Neural cell (in vitro differentiated cells): ENCODE results near the gene SHMT1. TPM values are rescaled to one million over a fixed set of nuclear protein-coding genes. Genes with fewer than 3 reads are reported as not detected.
"Not testable (repeated sequence)": the region's sequence is repeated elsewhere in the genome, so short reads cannot be mapped to it uniquely, and the experiment has no call there.

Experiments
- H2AFZ ChIP-seq: fragments of 200-600, 300-800 bp; sonication (generic), shearing (Covaris generic); 2 replicates; pipeline ENCODE4 v1.6.0; 2014; ENCODE audit warnings: low read depth, mild to moderate bottlenecking, antibody characterized with exemption, low read length, moderate library complexity
- H3F3A ChIP-seq: fragments of 200-600 bp; shearing (Covaris generic); 2 replicates; pipeline ENCODE4 v1.6.1; 2016; ENCODE audit warnings: mild to moderate bottlenecking, moderate library complexity, mixed read lengths, antibody characterized with exemption, low read length; ENCODE audit not compliant: insufficient read depth, poor library complexity, severe bottlenecking
- H3K27ac ChIP-seq: fragments of 200-600, 300-800 bp; sonication (generic), shearing (Covaris generic); 2 replicates; pipeline ENCODE4 v1.5.1; 2014; ENCODE audit warnings: mild to moderate bottlenecking, low read length, moderate library complexity
- H3K27me3 ChIP-seq: fragments of 300-800, 200-600 bp; sonication (generic), shearing (Covaris generic); 2 replicates; pipeline ENCODE4 v1.6.0; 2014; ENCODE audit warnings: mild to moderate bottlenecking, low read depth, low read length, moderate library complexity; ENCODE audit not compliant: insufficient read depth
- H3K36me3 ChIP-seq: fragments of 300-800, 200-600 bp; sonication (generic), shearing (Covaris generic); 2 replicates; pipeline ENCODE4 v1.5.1; 2014; ENCODE audit warnings: mild to moderate bottlenecking, antibody characterized with exemption, low read length, moderate library complexity; ENCODE audit not compliant: insufficient read depth
- H3K4me2 ChIP-seq: fragments of 300-800, 200-600 bp; sonication (generic), shearing (Covaris generic); 2 replicates; pipeline ENCODE4 v1.6.0; 2014; ENCODE audit warnings: mild to moderate bottlenecking, low read length
- H3K4me3 ChIP-seq: fragments of 300-800, 200-600 bp; sonication (generic), shearing (Covaris generic); 2 replicates; pipeline ENCODE4 v1.5.1; 2014; ENCODE audit warnings: mild to moderate bottlenecking, low read length, moderate library complexity
- H3K79me2 ChIP-seq: fragments of 200-600 bp; shearing (Covaris generic); replicated peaks from 2 replicates; pipeline ENCODE4 v1.6.0; 2014; ENCODE audit warnings: mild to moderate bottlenecking, low read length, moderate library complexity; ENCODE audit not compliant: insufficient read depth
- H3K9ac ChIP-seq: fragments of 300-800, 200-600 bp; sonication (generic), shearing (Covaris generic); 2 replicates; pipeline ENCODE4 v1.6.1; 2016; ENCODE audit warnings: mild to moderate bottlenecking, low read length, mixed read lengths
- H3K9me2 ChIP-seq: fragments of 200-600 bp; shearing (Covaris generic); 2 replicates; pipeline ENCODE4 v1.6.1; 2016; ENCODE audit warnings: mild to moderate bottlenecking, low read length, mixed read lengths; ENCODE audit not compliant: insufficient read depth
- H3K9me3 ChIP-seq: fragments of 200-600, 300-800 bp; sonication (generic), shearing (Covaris generic); 2 replicates; pipeline ENCODE4 v1.6.1; 2016; ENCODE audit warnings: mild to moderate bottlenecking, mixed run types, low read length, moderate library complexity, mixed read lengths
- H4K20me1 ChIP-seq: fragments of 200-600 bp; shearing (Covaris generic); 2 replicates; pipeline ENCODE4 v1.6.1; 2016; ENCODE audit warnings: mild to moderate bottlenecking, mixed run types; ENCODE audit not compliant: insufficient read depth
- EP300 ChIP-seq: fragments of 450-650 bp; conservative IDR thresholded peaks from 2 replicates; pipeline ENCODE4 v1.6.1; 2014; ENCODE audit warnings: antibody characterized with exemption, mild to moderate bottlenecking, moderate library complexity; ENCODE audit not compliant: poor library complexity, severe bottlenecking
- EZH2 ChIP-seq: fragments of 200-600, 300-800 bp; shearing (Covaris generic), sonication (generic); IDR thresholded peaks from 2 replicates; pipeline ENCODE4 v1.6.1; 2014; ENCODE audit warnings: antibody characterized with exemption, low read length, borderline replicate concordance, mild to moderate bottlenecking; ENCODE audit not compliant: insufficient read depth, poor library complexity, severe bottlenecking
- MXI1 ChIP-seq: fragments of 450-650 bp; conservative IDR thresholded peaks from 2 replicates; pipeline ENCODE4 v1.6.1; 2014; ENCODE audit warnings: antibody characterized with exemption, mild to moderate bottlenecking; ENCODE audit not compliant: poor library complexity, severe bottlenecking
- POLR2AphosphoS5 ChIP-seq: IDR thresholded peaks from 2 replicates; pipeline ENCODE4 v1.6.1; 2012
- RAD21 ChIP-seq: fragments of 450-650 bp; conservative IDR thresholded peaks from 2 replicates; pipeline ENCODE4 v1.6.1; 2014; ENCODE audit warnings: antibody characterized with exemption, mild to moderate bottlenecking, moderate library complexity
- SMC3 ChIP-seq: fragments of 450-650 bp; conservative IDR thresholded peaks from 2 replicates; pipeline ENCODE4 v1.6.1; 2014; ENCODE audit warnings: antibody characterized with exemption, mild to moderate bottlenecking, moderate library complexity; ENCODE audit not compliant: poor library complexity
- TAF1 ChIP-seq: IDR thresholded peaks from 2 replicates; pipeline ENCODE4 v1.6.1; 2012; ENCODE audit warnings: low read depth
- polyA plus RNA-seq: library from polyadenylated mRNA; depleted of rRNA; stranded (reverse); fragments of >200 nt; gene quantifications from 2 replicates; pipeline ENCODE4 v1.2.3, GENCODE V29; 2014
- TF ChIP-seq, protein P1 (sequence below): fragments of 450-650 bp; IDR thresholded peaks from 2 replicates; pipeline ENCODE4 v1.5.1; 2014; ENCODE audit warnings: antibody characterized with exemption, mild to moderate bottlenecking, moderate library complexity; ENCODE audit not compliant: poor library complexity, severe bottlenecking
- TF ChIP-seq, protein P2 (sequence below): IDR thresholded peaks from 2 replicates; pipeline ENCODE4 v1.6.1; 2012; ENCODE audit warnings: borderline replicate concordance

Gene SHMT1
- polyA plus RNA-seq, 1 donor from 2014 or later = 4.5 TPM

DNA sequence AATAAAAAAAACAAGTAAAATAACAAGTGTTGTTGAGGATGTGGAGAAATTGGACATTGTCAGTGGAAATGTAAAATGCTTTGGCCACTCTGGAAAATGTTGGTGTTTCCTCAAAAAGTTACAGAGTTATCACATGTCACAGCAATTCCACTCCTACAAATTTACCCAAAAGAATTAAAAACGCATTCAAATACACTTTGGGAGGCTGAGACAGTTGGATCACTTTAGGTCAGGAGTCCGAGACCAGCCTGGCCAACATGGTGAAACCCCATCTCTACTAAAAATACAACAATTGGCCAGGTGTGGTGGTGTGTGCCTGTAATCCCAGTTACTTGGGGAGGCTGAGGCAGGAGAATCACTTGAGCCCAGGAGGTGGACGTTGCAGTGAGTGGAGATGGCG is 54.1 kb downstream of the SHMT1 start:
- Histone ChIP-seq H3K9me3 (no peaks in the 10 kb centered on the region), H4K20me1 (no peaks in the 10 kb centered on the region), H3K9ac (no peak overlapping the region), H3K27me3 (no peaks in the 10 kb centered on the region), H3K36me3 (no peaks in the 10 kb centered on the region), H2AFZ (no peak overlapping the region), H3K27ac (no peak overlapping the region), H3K4me3 (no peak overlapping the region), H3K79me2 (peaks cover 36% of the 10 kb centered on the region), H3F3A (peaks cover 4% of the 10 kb centered on the region), H3K4me2 (no peak overlapping the region), H3K9me2 (no peaks in the 10 kb centered on the region)
- no peak for TF ChIP-seq EP300
- TF ChIP-seq MXI1 = no peak
- no peak for TF ChIP-seq TAF1
- TF ChIP-seq, protein P1, sequence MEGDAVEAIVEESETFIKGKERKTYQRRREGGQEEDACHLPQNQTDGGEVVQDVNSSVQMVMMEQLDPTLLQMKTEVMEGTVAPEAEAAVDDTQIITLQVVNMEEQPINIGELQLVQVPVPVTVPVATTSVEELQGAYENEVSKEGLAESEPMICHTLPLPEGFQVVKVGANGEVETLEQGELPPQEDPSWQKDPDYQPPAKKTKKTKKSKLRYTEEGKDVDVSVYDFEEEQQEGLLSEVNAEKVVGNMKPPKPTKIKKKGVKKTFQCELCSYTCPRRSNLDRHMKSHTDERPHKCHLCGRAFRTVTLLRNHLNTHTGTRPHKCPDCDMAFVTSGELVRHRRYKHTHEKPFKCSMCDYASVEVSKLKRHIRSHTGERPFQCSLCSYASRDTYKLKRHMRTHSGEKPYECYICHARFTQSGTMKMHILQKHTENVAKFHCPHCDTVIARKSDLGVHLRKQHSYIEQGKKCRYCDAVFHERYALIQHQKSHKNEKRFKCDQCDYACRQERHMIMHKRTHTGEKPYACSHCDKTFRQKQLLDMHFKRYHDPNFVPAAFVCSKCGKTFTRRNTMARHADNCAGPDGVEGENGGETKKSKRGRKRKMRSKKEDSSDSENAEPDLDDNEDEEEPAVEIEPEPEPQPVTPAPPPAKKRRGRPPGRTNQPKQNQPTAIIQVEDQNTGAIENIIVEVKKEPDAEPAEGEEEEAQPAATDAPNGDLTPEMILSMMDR = no peak
- no peak for TF ChIP-seq SMC3
- no peak for TF ChIP-seq POLR2AphosphoS5
- TF ChIP-seq RAD21 = no peak
- TF ChIP-seq, protein P2, sequence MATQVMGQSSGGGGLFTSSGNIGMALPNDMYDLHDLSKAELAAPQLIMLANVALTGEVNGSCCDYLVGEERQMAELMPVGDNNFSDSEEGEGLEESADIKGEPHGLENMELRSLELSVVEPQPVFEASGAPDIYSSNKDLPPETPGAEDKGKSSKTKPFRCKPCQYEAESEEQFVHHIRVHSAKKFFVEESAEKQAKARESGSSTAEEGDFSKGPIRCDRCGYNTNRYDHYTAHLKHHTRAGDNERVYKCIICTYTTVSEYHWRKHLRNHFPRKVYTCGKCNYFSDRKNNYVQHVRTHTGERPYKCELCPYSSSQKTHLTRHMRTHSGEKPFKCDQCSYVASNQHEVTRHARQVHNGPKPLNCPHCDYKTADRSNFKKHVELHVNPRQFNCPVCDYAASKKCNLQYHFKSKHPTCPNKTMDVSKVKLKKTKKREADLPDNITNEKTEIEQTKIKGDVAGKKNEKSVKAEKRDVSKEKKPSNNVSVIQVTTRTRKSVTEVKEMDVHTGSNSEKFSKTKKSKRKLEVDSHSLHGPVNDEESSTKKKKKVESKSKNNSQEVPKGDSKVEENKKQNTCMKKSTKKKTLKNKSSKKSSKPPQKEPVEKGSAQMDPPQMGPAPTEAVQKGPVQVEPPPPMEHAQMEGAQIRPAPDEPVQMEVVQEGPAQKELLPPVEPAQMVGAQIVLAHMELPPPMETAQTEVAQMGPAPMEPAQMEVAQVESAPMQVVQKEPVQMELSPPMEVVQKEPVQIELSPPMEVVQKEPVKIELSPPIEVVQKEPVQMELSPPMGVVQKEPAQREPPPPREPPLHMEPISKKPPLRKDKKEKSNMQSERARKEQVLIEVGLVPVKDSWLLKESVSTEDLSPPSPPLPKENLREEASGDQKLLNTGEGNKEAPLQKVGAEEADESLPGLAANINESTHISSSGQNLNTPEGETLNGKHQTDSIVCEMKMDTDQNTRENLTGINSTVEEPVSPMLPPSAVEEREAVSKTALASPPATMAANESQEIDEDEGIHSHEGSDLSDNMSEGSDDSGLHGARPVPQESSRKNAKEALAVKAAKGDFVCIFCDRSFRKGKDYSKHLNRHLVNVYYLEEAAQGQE = no peak
- TF ChIP-seq EZH2 = no peak

DNA sequence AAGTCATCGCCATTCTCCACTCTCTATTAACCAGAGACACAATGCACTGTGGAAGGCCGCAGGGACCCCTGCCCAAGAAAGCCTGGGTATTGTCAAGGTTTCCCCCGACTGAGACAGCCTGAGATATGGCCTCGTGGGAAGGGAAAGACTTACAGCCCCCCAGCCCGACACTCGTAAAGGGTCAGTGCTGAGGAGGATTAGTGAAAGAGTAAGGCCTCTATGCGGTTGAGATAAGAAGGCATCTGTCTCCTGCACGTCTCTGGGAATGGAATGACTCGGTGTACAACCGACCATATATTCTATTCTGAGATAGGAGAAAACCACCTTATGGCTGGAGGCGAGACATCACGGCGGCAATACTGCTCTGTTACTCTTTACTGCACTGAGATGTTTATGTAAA is 60.1 kb downstream of the SHMT1 start:
- not testable (repeated sequence) for H3K9me2 ChIP-seq, H3K9me3 ChIP-seq, H3K36me3 ChIP-seq, H3K27me3 ChIP-seq, H4K20me1 ChIP-seq, H3F3A ChIP-seq, H3K4me2 ChIP-seq, H3K9ac ChIP-seq, H3K27ac ChIP-seq, H2AFZ ChIP-seq, H3K79me2 ChIP-seq, H3K4me3 ChIP-seq

DNA sequence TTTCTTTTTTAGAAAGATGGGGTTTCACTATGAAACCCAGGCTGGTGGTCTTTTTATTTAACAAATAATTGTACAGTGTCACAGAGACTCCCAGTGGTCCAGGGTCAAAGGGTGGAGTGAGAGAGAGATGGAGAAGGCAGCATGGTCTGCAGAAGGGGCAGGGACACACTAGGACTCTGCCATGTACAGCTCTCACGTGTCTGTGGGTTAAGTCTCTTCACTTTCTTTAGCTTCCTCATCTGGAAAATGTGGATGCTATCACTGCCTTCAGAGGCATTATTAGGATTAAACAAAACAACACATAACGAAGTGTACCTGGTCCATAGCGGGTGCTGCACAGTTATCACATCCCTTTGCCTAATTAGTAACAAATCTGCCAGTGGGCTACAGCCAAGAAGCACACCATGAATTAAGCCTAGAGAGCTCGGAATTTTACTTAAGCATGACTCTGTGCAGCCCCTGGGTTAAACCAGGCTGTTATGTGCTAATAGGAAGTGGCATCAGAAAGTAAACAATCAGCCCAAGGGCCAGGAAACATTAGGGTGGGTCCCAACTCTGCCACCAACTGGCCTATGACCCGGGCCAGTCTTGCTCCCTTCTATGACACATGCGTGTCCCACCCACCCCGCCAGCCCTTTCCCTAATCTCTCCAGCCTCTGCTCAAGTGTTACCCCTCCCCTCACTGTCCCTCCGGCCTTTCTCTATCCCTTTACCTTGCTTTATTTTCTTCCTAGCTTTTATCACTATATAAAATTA is 62.4 kb downstream of the SHMT1 start:
- Histone ChIP-seq H3K36me3 (no peaks in the 10 kb centered on the region), H3K27me3 (no peaks in the 10 kb centered on the region)

More for the DNA sequence above, 62.4 kb downstream of the SHMT1 start:
- Histone ChIP-seq H3K27ac (no peak overlapping the region), H3F3A (no peaks in the 10 kb centered on the region), H3K4me2 (no peak overlapping the region), H2AFZ (no peak overlapping the region), H4K20me1 (no peaks in the 10 kb centered on the region), H3K9me3 (no peaks in the 10 kb centered on the region), H3K79me2 (no peaks in the 10 kb centered on the region), H3K4me3 (no peak overlapping the region), H3K9ac (no peak overlapping the region), H3K9me2 (no peaks in the 10 kb centered on the region)
- TF ChIP-seq POLR2AphosphoS5 (no peak), SMC3 (no peak), RAD21 (no peak), TAF1 (no peak), EP300 (no peak), MXI1 (no peak), EZH2 (no peak)
- TF ChIP-seq, protein P1 = no peak
- TF ChIP-seq, protein P2 = no peak
